Glutamatergic neuron (in vitro differentiated cells): ENCODE data around the gene PRR7. TPM values are rescaled to one million over a fixed set of nuclear protein-coding genes. Genes with fewer than 3 reads are reported as not detected.

ENCODE experiments used
- DNase-seq: peaks from one replicate; pipeline ENCODE4 v3.0.0; 2022
- H3K27ac Mint-ChIP-seq: one replicate; pipeline ENCODE4 v1.8.0; 2020; ENCODE audit warnings: mild to moderate bottlenecking, mixed read lengths, inconsistent platforms; ENCODE audit not compliant: unreplicated experiment
- H3K27me3 Mint-ChIP-seq: one replicate; pipeline ENCODE4 v1.8.0; 2020; ENCODE audit warnings: mild to moderate bottlenecking, moderate library complexity, mixed read lengths, inconsistent platforms; ENCODE audit not compliant: unreplicated experiment
- H3K36me3 Mint-ChIP-seq: one replicate; pipeline ENCODE4 v1.8.0; 2020; ENCODE audit warnings: mild to moderate bottlenecking, mixed read lengths, inconsistent platforms; ENCODE audit not compliant: unreplicated experiment
- H3K4me1 Mint-ChIP-seq: one replicate; pipeline ENCODE4 v1.8.0; 2020; ENCODE audit warnings: mild to moderate bottlenecking, low read depth, mixed read lengths, inconsistent platforms; ENCODE audit not compliant: unreplicated experiment
- H3K4me3 Mint-ChIP-seq: one replicate; pipeline ENCODE4 v1.8.0; 2020; ENCODE audit warnings: mild to moderate bottlenecking, mixed read lengths, inconsistent platforms; ENCODE audit not compliant: unreplicated experiment
- H3K9me3 Mint-ChIP-seq: one replicate; pipeline ENCODE4 v1.8.0; 2020; ENCODE audit warnings: mild to moderate bottlenecking, moderate library complexity, mixed read lengths, inconsistent platforms; ENCODE audit not compliant: unreplicated experiment
- total RNA-seq: library from RNA; stranded (reverse); fragmentation: NEBNext Ultra II Directional; extraction: Animal tissue kit (Norgen Biotek cat#: 25700); gene quantifications from one replicate; pipeline ENCODE4 v1.2.1, GENCODE V29; 2021; ENCODE audit not compliant: unreplicated experiment
- TF ChIP-seq, protein P1 (sequence below): fragments of 200-600 bp; sonication (generic); IDR thresholded peaks from one replicate; pipeline ENCODE4 v1.5.0; 2021; ENCODE audit not compliant: partially characterized antibody, unreplicated experiment

The PRR7 gene
- total RNA-seq, 1 donor from 2014 or later, result 4.1 TPM

DNA sequence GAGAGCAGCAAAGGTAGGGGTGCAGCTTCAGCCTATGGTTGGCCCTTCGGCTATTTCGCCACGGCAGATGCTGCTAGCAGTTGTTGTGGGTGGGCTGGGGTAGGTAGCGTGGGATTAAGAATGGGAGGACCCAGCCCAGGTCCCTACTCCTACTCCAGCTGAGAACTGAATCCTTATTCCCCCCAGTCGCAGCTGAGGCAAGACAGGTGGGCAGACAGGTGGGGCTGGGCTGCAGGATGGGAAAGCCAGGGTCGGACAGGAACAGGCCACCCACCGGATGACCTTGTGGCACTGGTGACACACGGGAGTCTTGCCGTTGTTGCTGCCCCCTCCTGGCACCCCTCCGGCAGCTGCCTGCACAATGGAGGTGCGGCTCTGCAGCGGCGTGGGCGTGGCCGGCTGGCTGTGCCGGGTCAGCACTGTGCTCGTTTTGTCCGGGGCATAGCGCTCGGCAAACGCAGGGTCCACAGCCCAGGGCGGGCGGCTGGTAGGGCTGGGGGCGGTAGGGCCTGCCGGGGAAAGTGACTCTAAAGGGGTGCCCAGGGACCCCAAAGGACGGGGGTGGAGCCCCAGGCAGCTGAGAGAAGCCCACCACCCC lies 42.6 kb downstream of the PRR7 start:
- H3K27ac Mint-ChIP-seq, result peak overlapping the region; percentile 81

DNA sequence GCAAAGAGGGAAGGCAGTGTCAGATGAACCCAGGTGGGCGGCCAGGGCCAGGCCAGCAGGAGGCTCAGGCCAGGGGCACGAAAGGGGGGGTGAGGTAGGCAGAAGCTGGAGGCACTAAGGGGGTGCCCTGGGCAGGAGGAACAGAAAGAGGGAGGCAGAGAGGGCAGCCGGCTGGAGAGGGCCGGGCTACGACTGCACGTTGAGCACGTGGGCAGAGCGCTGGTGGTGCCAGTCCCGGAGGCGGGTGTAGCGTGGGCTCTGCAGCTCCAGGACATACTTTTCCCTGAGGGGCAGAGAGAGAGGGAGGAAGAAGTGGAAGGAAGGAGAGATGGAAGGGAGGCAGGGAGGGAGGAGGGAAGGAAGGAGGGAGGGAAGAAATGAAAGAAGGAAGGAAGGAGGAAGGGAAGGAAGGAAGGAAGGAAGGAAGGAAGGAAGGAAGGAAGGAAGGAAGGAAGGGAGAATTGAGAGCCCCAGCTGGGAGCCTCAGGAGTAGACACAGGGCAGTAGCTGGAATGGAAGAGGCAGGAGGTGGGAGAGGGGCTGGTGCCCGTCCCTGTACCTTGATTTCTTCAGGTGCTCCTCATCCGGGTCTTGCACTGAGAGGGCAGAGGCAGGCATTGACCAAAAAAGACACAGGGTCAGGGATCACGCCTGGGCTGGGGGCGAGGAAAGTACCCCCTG lies 43.8 kb downstream of the PRR7 start:
- no peak for DNase-seq
- Mint-ChIP-seq H3K27ac (peak overlapping the region; percentile 93), H3K4me1 (peaks cover 18% of the 10 kb centered on the region), H3K4me3 (peak overlapping the region; percentile 83), H3K27me3 (peaks cover 7% of the 10 kb centered on the region), H3K9me3 (peaks cover 10% of the 10 kb centered on the region), H3K36me3 (no peaks in the 10 kb centered on the region)
- TF ChIP-seq, protein P1, sequence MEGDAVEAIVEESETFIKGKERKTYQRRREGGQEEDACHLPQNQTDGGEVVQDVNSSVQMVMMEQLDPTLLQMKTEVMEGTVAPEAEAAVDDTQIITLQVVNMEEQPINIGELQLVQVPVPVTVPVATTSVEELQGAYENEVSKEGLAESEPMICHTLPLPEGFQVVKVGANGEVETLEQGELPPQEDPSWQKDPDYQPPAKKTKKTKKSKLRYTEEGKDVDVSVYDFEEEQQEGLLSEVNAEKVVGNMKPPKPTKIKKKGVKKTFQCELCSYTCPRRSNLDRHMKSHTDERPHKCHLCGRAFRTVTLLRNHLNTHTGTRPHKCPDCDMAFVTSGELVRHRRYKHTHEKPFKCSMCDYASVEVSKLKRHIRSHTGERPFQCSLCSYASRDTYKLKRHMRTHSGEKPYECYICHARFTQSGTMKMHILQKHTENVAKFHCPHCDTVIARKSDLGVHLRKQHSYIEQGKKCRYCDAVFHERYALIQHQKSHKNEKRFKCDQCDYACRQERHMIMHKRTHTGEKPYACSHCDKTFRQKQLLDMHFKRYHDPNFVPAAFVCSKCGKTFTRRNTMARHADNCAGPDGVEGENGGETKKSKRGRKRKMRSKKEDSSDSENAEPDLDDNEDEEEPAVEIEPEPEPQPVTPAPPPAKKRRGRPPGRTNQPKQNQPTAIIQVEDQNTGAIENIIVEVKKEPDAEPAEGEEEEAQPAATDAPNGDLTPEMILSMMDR, result no peak

More for the DNA sequence above, 42.6 kb downstream of the PRR7 start:
- Mint-ChIP-seq H3K4me1 (peaks cover 30% of the 10 kb centered on the region), H3K27me3 (peaks cover 14% of the 10 kb centered on the region), H3K9me3 (peaks cover 19% of the 10 kb centered on the region), H3K36me3 (no peaks in the 10 kb centered on the region), H3K4me3 (peak overlapping the region; percentile 67)
- TF ChIP-seq, protein P1, result peak; percentile 18
- DNase-seq, result peak; percentile 73

DNA sequence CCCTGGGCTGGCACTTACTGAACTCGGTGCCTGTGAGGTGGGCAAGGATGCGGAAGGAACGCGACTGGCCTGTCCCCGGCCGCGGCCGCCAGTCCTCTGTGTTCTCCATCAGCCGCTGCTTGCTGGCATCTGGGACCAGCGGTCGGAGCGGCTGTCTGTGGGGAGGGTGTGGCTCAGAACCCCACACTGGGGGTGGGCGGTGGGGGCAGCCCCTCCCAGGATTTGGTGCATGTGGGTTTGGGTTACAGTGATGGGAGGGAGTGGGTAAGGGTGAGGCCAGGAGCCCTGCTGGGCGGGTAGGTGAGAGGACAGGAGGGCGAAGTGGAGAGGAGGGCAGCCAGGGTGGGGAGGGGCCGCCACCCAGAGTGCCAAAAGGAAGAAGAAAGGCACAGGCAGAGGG lies 44.4 kb downstream of the PRR7 start:
- peaks cover 7% of the 10 kb centered on the region for H3K27me3 Mint-ChIP-seq
- DNase-seq, result no peak
- peak overlapping the region; percentile 93 for H3K27ac Mint-ChIP-seq
- no peaks in the 10 kb centered on the region for H3K36me3 Mint-ChIP-seq
- H3K4me3 Mint-ChIP-seq, result peak overlapping the region; percentile 83
- TF ChIP-seq, protein P1, result no peak
- H3K4me1 Mint-ChIP-seq, result peaks cover 17% of the 10 kb centered on the region
- peaks cover 8% of the 10 kb centered on the region for H3K9me3 Mint-ChIP-seq

DNA sequence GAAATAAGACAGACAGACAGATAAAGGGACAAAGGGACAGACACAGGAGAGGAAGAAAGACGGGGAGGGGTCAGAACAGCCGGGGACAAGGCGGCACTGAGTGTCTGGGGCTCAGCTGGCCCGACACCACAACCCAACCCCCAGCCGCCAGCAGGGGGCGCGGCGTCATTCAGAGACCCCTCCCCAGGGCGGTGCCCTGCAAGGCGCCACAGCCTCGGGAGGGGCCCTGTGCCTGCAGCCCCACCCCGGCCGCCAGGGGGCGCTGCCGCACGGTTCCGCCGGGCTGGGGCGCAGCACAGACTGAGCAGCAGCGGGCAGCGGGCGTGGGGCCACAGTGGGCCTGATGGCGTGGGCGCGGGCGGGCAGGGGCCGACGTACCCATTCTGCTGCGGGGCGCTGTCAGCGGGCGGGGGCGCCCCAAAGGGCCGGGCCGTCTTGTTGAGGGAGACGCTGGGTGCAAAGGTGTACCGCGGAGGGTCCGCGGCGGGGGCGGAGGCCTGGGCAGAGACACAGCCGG lies 44.9 kb downstream of the PRR7 start:
- H3K9me3 Mint-ChIP-seq, result peaks cover 8% of the 10 kb centered on the region
- H3K4me3 Mint-ChIP-seq, result peak overlapping the region; percentile 83
- TF ChIP-seq, protein P1, result peak; percentile 100
- H3K4me1 Mint-ChIP-seq, result peaks cover 17% of the 10 kb centered on the region
- H3K27me3 Mint-ChIP-seq, result peaks cover 7% of the 10 kb centered on the region
- H3K36me3 Mint-ChIP-seq, result no peaks in the 10 kb centered on the region
- DNase-seq, result peak; percentile 98
- peak overlapping the region; percentile 93 for H3K27ac Mint-ChIP-seq
